GM12864 (cell line): Measurements from ENCODE around the gene EXOSC3.

ENCODE experiments used
- DNase-seq: peaks from one replicate; pipeline ENCODE4 v3.0.0-alpha.2; 2011; ENCODE audit warnings: low read depth
- H3K4me3 ChIP-seq: 2 replicates; pipeline ENCODE4 v1.5.1; 2011; ENCODE audit warnings: mild to moderate bottlenecking, low read depth, low read length, control low read depth
- TF ChIP-seq, protein P1 (sequence below): IDR thresholded peaks from 2 replicates; pipeline ENCODE4 v1.5.1; 2011; ENCODE audit warnings: low read depth, mild to moderate bottlenecking, moderate library complexity, low read length, control low read depth, inconsistent platforms; ENCODE audit errors: missing control alignments

EXOSC3 gene

DNA sequence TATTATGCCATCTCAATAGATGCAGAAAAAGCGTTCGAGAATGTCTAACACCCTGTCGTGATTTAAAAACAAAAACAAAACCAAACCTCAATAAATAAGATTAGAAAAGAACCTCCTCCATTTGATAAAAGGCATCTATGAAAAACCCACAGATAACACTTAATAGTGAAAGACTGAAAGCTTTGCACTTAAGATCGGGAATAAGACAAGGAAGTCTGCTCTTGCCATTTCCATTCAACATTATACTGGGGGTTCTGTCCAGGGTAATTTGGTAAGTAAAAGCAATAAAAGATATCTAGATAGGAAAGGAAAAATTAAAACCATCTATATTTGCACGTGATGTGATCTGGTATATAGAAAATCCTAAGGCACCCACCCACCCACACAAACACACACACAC lies 7.3 kb upstream of the EXOSC3 start:
- TF ChIP-seq, protein P1, sequence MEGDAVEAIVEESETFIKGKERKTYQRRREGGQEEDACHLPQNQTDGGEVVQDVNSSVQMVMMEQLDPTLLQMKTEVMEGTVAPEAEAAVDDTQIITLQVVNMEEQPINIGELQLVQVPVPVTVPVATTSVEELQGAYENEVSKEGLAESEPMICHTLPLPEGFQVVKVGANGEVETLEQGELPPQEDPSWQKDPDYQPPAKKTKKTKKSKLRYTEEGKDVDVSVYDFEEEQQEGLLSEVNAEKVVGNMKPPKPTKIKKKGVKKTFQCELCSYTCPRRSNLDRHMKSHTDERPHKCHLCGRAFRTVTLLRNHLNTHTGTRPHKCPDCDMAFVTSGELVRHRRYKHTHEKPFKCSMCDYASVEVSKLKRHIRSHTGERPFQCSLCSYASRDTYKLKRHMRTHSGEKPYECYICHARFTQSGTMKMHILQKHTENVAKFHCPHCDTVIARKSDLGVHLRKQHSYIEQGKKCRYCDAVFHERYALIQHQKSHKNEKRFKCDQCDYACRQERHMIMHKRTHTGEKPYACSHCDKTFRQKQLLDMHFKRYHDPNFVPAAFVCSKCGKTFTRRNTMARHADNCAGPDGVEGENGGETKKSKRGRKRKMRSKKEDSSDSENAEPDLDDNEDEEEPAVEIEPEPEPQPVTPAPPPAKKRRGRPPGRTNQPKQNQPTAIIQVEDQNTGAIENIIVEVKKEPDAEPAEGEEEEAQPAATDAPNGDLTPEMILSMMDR, result no peak
- no peak overlapping the region for H3K4me3 ChIP-seq
- DNase-seq, result no peak

DNA sequence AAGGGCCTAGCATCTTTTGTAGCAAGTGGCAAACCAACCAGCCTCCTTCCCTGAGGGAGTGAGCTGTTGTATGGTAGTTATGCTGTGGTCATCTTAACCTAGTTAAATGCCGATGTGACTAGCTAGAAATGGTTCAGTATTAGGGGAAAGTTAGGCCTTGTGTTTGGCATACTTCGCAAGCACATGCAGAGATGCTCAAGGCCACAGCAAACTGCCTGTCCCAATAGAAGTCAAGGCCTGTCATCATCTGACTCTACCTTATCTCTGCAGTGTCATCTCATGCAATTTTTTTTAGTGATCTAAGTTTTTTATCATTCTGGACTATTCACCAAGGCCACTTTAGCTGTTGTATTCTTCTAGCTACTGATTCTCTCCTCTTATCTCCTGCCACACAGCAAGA lies 5.2 kb upstream of the EXOSC3 start:
- DNase-seq, result no peak
- H3K4me3 ChIP-seq, result no peak overlapping the region
- TF ChIP-seq, protein P1, result no peak

- no peak for DNase-seq
- TF ChIP-seq, protein P1, result no peak
Observed at GRCh38 chr9:37788332-37788731, 3.5 kb upstream of the EXOSC3 start.

DNA sequence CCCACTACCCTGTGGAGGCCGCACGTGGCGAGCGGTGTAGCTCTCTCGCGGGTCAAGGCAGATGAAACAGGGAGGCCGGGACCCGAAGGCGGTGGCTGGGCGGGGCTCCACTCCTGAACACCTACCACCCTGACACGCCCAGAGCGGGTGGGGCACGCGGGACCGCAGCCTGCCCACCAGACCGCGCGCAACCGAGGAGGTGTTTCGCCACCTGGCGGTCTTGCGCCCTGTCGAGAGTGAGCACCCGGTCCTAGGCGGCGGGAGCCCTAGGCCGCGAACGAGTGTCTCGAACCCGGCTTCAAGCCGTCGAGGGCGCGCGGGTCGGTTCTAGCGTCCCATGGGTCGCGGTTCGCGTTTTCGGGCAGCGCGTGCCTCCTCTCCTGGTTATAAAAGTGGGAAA lies 2.2 kb upstream of the EXOSC3 start:
- TF ChIP-seq, protein P1, result peak; percentile 34
- DNase-seq, result no peak
- no peak overlapping the region for H3K4me3 ChIP-seq

More at GRCh38 chr9:37788332-37788731, 3.5 kb upstream of the EXOSC3 start:
- no peak overlapping the region for H3K4me3 ChIP-seq

GRCh38 chr9:37784291-37784615 lies 611 bp downstream of the EXOSC3 start:
- no peak for DNase-seq
- H3K4me3 ChIP-seq, result peak overlapping the region; percentile 83
- TF ChIP-seq, protein P1, result no peak

DNA sequence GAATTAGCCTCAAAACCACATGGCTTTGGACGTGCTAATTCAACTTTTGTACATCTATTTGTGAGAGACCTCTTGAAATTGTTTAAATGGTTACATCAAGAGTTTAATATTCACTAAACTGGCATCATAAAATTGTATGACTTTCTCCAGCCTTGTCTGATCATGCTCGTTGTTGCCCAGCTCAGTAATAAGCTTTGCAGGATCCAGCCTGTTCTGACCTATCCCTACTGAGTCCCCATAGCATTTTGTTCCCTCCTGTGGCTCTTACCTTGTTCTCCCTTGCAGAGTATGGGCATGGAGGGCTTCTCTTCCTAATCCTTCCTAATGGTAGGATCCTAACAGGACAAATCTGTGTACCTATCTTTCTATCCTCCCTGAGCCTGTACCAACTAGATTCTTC lies 6.3 kb downstream of the EXOSC3 start:
- TF ChIP-seq, protein P1, result no peak
- DNase-seq, result no peak
- H3K4me3 ChIP-seq, result no peak overlapping the region

- DNase-seq, result no peak
- TF ChIP-seq, protein P1, result no peak
- no peak overlapping the region for H3K4me3 ChIP-seq
Observed at GRCh38 chr9:37776328-37776727, 8.5 kb downstream of the EXOSC3 start.
